Esophagus (tissue), 2 donors: Measurements from ENCODE around the gene GLB1L3. TPM values are rescaled to one million over a fixed set of nuclear protein-coding genes. Genes with fewer than 3 reads are reported as not detected.
"Not testable (repeated sequence)": the region's sequence is repeated elsewhere in the genome, so short reads cannot be mapped to it uniquely, and the experiment has no call there.

Experiments used
- H3K27ac ChIP-seq, 2 donors: one replicate each; pipeline ENCODE4 v1.5.1; 2013; ENCODE audit warnings: low read depth in 2 of 2, mild to moderate bottlenecking in 2 of 2, inconsistent platforms in 1 of 2, low read length in 1 of 2, moderate library complexity in 1 of 2
- H3K27me3 ChIP-seq, 2 donors: one replicate each; pipeline ENCODE4 v1.6.1; 2013; ENCODE audit warnings: low read length in 2 of 2, control low read depth in 1 of 2, mild to moderate bottlenecking in 1 of 2; ENCODE audit not compliant: insufficient read depth in 2 of 2, control insufficient read depth in 1 of 2
- H3K36me3 ChIP-seq, 2 donors: one replicate each; pipeline ENCODE4 v1.6.1; 2013; ENCODE audit warnings: low read length in 1 of 2; ENCODE audit not compliant: control insufficient read depth in 2 of 2, insufficient read depth in 2 of 2
- H3K4me1 ChIP-seq, 2 donors: one replicate each; pipeline ENCODE4 v1.6.1; 2013; ENCODE audit warnings: low read length in 1 of 2; ENCODE audit not compliant: control insufficient read depth in 2 of 2, insufficient read depth in 2 of 2
- H3K4me3 ChIP-seq, 2 donors: one replicate each; pipeline ENCODE4 v1.5.1; 2013; ENCODE audit warnings: low read length in 2 of 2, mild to moderate bottlenecking in 2 of 2, low read depth in 1 of 2, moderate library complexity in 1 of 2
- H3K9me3 ChIP-seq, 2 donors: one replicate each; pipeline ENCODE4 v1.6.1; 2013; ENCODE audit warnings: mild to moderate bottlenecking in 2 of 2, low read depth in 1 of 2, low read length in 1 of 2, moderate library complexity in 1 of 2; ENCODE audit not compliant: control insufficient read depth in 2 of 2, insufficient read depth in 1 of 2
- WGBS, 2 donors: extraction: QIAGEN DNeasy Blood & Tissue Kit; methylation state at CpG; one replicate each; pipeline ENCODE4 v1.1.7; 2013; 5-methylcytosine and 5-hydroxymethylcytosine counted together
- polyA plus RNA-seq, 2 donors: library from polyadenylated mRNA; stranded (reverse); fragments of 200-250 nt; gene quantifications; one replicate each; pipeline ENCODE4 v1.2.3, GENCODE V29; 2013
- donor health status: healthy with polysubstance abuse.
- donor health status: Bipolar disorder and iron deficiency.

Gene GLB1L3
- polyA plus RNA-seq, 2 donors = 0.04 to 0.08 TPM

- no peak overlapping the region for H3K4me3 ChIP-seq
- 76 to 84% methylated on average over 15 of the region's 15 CpGs for WGBS, 2 donors
- peaks cover 0 to 2% of the 10 kb centered on the region in 2 donors for H3K9me3 ChIP-seq
- H3K4me1 ChIP-seq = no peaks in the 10 kb centered on the region
- no peaks in the 10 kb centered on the region for H3K36me3 ChIP-seq
- H3K27ac ChIP-seq = no peak overlapping the region
- H3K27me3 ChIP-seq = no peaks in the 10 kb centered on the region
These were observed 16.5 kb downstream of the GLB1L3 start for GRCh38 chr11:134292661-134293060.

GRCh38 chr11:134293119-134294113, 17.2 kb downstream of the GLB1L3 start:
- Histone ChIP-seq H3K4me1 (no peaks in the 10 kb centered on the region), H3K36me3 (no peaks in the 10 kb centered on the region), H3K27me3 (no peaks in the 10 kb centered on the region), H3K9me3 (peaks cover 0 to 2% of the 10 kb centered on the region in 2 donors), H3K4me3 (no peak overlapping the region), H3K27ac (no peak overlapping the region)
- 73 to 75% methylated on average over 20 of the region's 20 CpGs for WGBS, 2 donors

GRCh38 chr11:134294664-134295063, 18.5 kb downstream of the GLB1L3 start:
- Histone ChIP-seq H3K27ac (no peak overlapping the region), H3K4me1 (no peaks in the 10 kb centered on the region), H3K36me3 (no peaks in the 10 kb centered on the region), H3K27me3 (no peaks in the 10 kb centered on the region), H3K4me3 (no peak overlapping the region), H3K9me3 (peaks cover 0 to 2% of the 10 kb centered on the region in 2 donors)
- 65 to 78% methylated on average over 9 of the region's 9 CpGs for WGBS, 2 donors

- Histone ChIP-seq H3K4me3 (no peak overlapping the region), H3K9me3 (peaks cover 0 to 3% of the 10 kb centered on the region in 2 donors), H3K27ac (no peak overlapping the region), H3K4me1 (no peaks in the 10 kb centered on the region), H3K36me3 (no peaks in the 10 kb centered on the region), H3K27me3 (no peaks in the 10 kb centered on the region)
- WGBS, 2 donors = 87 to 88% methylated on average over 12 of the region's 12 CpGs
These were observed 36.0 kb downstream of the GLB1L3 start for GRCh38 chr11:134312223-134312622.

- Histone ChIP-seq H3K4me3 (no peak overlapping the region), H3K27me3 (no peaks in the 10 kb centered on the region), H3K27ac (no peak overlapping the region), H3K9me3 (peaks cover 0 to 3% of the 10 kb centered on the region in 2 donors), H3K4me1 (no peaks in the 10 kb centered on the region), H3K36me3 (no peaks in the 10 kb centered on the region)
- WGBS, 2 donors = 63 to 76% methylated on average over 5 of the region's 5 CpGs
These were observed 36.6 kb downstream of the GLB1L3 start for GRCh38 chr11:134312807-134313206.

- no peaks in the 10 kb centered on the region for H3K36me3 ChIP-seq
- peaks cover 0 to 3% of the 10 kb centered on the region in 2 donors for H3K9me3 ChIP-seq
- no peak overlapping the region for H3K4me3 ChIP-seq
- H3K27me3 ChIP-seq = no peaks in the 10 kb centered on the region
- no peak overlapping the region for H3K27ac ChIP-seq
- 86 to 90% methylated on average over 10 of the region's 10 CpGs for WGBS, 2 donors
- H3K4me1 ChIP-seq = no peaks in the 10 kb centered on the region
These were observed 37.2 kb downstream of the GLB1L3 start for GRCh38 chr11:134313379-134313778.

- Histone ChIP-seq H3K27me3 (no peaks in the 10 kb centered on the region), H3K4me3 (no peak overlapping the region), H3K4me1 (no peaks in the 10 kb centered on the region), H3K36me3 (no peaks in the 10 kb centered on the region), H3K27ac (no peak overlapping the region), H3K9me3 (peaks cover 0 to 3% of the 10 kb centered on the region in 2 donors)
- WGBS, 2 donors = 83 to 86% methylated on average over 9 of the region's 9 CpGs
These were observed 37.8 kb downstream of the GLB1L3 start for GRCh38 chr11:134313821-134314607.

GRCh38 chr11:134317103-134317502, 40.9 kb downstream of the GLB1L3 start:
- H3K36me3 ChIP-seq = no peaks in the 10 kb centered on the region
- 92 to 95% methylated on average over 3 of the region's 3 CpGs for WGBS, 2 donors
- H3K27ac ChIP-seq = no peak overlapping the region
- no peaks in the 10 kb centered on the region for H3K27me3 ChIP-seq
- H3K4me1 ChIP-seq = no peaks in the 10 kb centered on the region
- H3K9me3 ChIP-seq = peaks cover 0 to 3% of the 10 kb centered on the region in 2 donors
- H3K4me3 ChIP-seq = no peak overlapping the region

GRCh38 chr11:134321373-134321772, 45.2 kb downstream of the GLB1L3 start:
- H3K36me3 ChIP-seq, H3K4me1 ChIP-seq, H3K4me3 ChIP-seq, H3K9me3 ChIP-seq, H3K27ac ChIP-seq, H3K27me3 ChIP-seq: not testable (repeated sequence)
- 81 to 89% methylated on average over 2 of the region's 2 CpGs for WGBS, 2 donors
